CD14-positive monocyte (primary cell): ENCODE data around the gene DLGAP4. TPM values are rescaled to one million over a fixed set of nuclear protein-coding genes. Genes with fewer than 3 reads are reported as not detected.

Experiments used
- DNase-seq, 3 donors: peaks; one replicate each; pipeline ENCODE4 v3.0.0-alpha.2; 2011 to 2022
- H2AFZ ChIP-seq: 2 replicates; pipeline ENCODE4 v1.6.0; 2012; ENCODE audit warnings: mild to moderate bottlenecking, low read depth, low read length, inconsistent platforms; ENCODE audit not compliant: insufficient read depth, poor library complexity, severe bottlenecking
- H3K27ac ChIP-seq, 2 donors: 1 replicate in 1 of 2; 2 replicates in 1 of 2; pipeline ENCODE4 v1.5.1; 2012 to 2013; ENCODE audit warnings: low read length in 2 of 2, control low read depth in 1 of 2, inconsistent platforms in 1 of 2, low read depth in 1 of 2, mild to moderate bottlenecking in 1 of 2
- H3K27me3 ChIP-seq, 2 donors: one replicate each; pipeline versions ENCODE4 v1.6.0 to v1.6.1; 2011 to 2013; ENCODE audit warnings: low read length in 2 of 2; ENCODE audit not compliant: control insufficient read depth in 2 of 2, insufficient read depth in 2 of 2
- H3K36me3 ChIP-seq, 2 donors: replicated peaks in 1 of 2; 1 replicate in 1 of 2; 2 replicates in 1 of 2; pipeline versions ENCODE4 v1.5.1 to v1.6.1; 2012 to 2013; ENCODE audit warnings: low read length in 2 of 2, control low read depth in 1 of 2, inconsistent platforms in 1 of 2, mild to moderate bottlenecking in 1 of 2; ENCODE audit not compliant: insufficient read depth in 2 of 2, control insufficient read depth in 1 of 2
- H3K4me1 ChIP-seq, 2 donors: 1 replicate in 1 of 2; 2 replicates in 1 of 2; pipeline versions ENCODE4 v1.5.1 to v1.6.1; 2012 to 2013; ENCODE audit warnings: low read length in 2 of 2, control low read depth in 1 of 2, inconsistent platforms in 1 of 2, mild to moderate bottlenecking in 1 of 2, moderate library complexity in 1 of 2; ENCODE audit not compliant: insufficient read depth in 2 of 2, control insufficient read depth in 1 of 2
- H3K4me2 ChIP-seq: replicated peaks from 2 replicates; pipeline ENCODE3; 2012; ENCODE audit warnings: low read length, moderate library complexity, mild to moderate bottlenecking; ENCODE audit not compliant: poor library complexity, severe bottlenecking; ENCODE audit errors: extremely low read depth
- H3K4me3 ChIP-seq, 3 experiments: fragments of 200-600 bp in 1 of 3; sonication (generic) in 1 of 3; replicated peaks in 1 of 3; 1 replicate in 2 of 3; 2 replicates in 1 of 3; pipeline ENCODE4 v1.5.1; 2011 to 2013; ENCODE audit warnings: low read length in 3 of 3, mild to moderate bottlenecking in 3 of 3, control low read depth in 2 of 3, low read depth in 2 of 3, inconsistent platforms in 1 of 3, moderate library complexity in 1 of 3
- H3K79me2 ChIP-seq: 2 replicates; pipeline ENCODE4 v1.6.0; 2012; ENCODE audit warnings: mild to moderate bottlenecking, control low read depth, inconsistent platforms, low read length, moderate library complexity; ENCODE audit not compliant: insufficient read depth
- H3K9ac ChIP-seq: 2 replicates; pipeline ENCODE4 v1.6.0; 2017; ENCODE audit warnings: low read length, mild to moderate bottlenecking; ENCODE audit not compliant: insufficient read depth, poor library complexity, severe bottlenecking
- H3K9me3 ChIP-seq, 2 donors: replicated peaks in 1 of 2; 1 replicate in 1 of 2; 2 replicates in 1 of 2; pipeline versions ENCODE4 v1.5.1 to v1.6.1; 2012 to 2013; ENCODE audit warnings: low read length in 2 of 2, control low read depth in 1 of 2; ENCODE audit not compliant: control insufficient read depth in 1 of 2, insufficient read depth in 1 of 2
- H4K20me1 ChIP-seq: 2 replicates; pipeline ENCODE4 v1.6.0; 2012; ENCODE audit warnings: mild to moderate bottlenecking, low read length, control low read depth, moderate library complexity; ENCODE audit not compliant: insufficient read depth
- H3K27ac Mint-ChIP-seq, 7 donors: one replicate each; pipeline ENCODE4 v1.8.0; 2020; ENCODE audit warnings: mild to moderate bottlenecking in 7 of 7, mixed read lengths in 7 of 7, moderate library complexity in 6 of 7, inconsistent platforms in 2 of 7
- H3K27me3 Mint-ChIP-seq, 3 donors: one replicate each; pipeline ENCODE4 v1.8.0; 2021 to 2022; ENCODE audit warnings: low read depth in 3 of 3, mild to moderate bottlenecking in 3 of 3, mixed read lengths in 3 of 3, moderate library complexity in 3 of 3, inconsistent platforms in 1 of 3
- H3K36me3 Mint-ChIP-seq, 2 donors: one replicate each; pipeline ENCODE4 v1.8.0; 2020; ENCODE audit warnings: mixed read lengths in 2 of 2, inconsistent platforms in 1 of 2, mild to moderate bottlenecking in 1 of 2
- H3K4me1 Mint-ChIP-seq: one replicate; pipeline ENCODE4 v1.8.0; 2020; ENCODE audit warnings: mild to moderate bottlenecking, mixed read lengths
- H3K4me3 Mint-ChIP-seq, 2 donors: one replicate each; pipeline ENCODE4 v1.8.0; 2020; ENCODE audit warnings: mild to moderate bottlenecking in 2 of 2, mixed read lengths in 2 of 2, moderate library complexity in 1 of 2
- H3K9me3 Mint-ChIP-seq, 7 donors: one replicate each; pipeline ENCODE4 v1.8.0; 2020 to 2022; ENCODE audit warnings: mixed read lengths in 7 of 7, mild to moderate bottlenecking in 6 of 7, moderate library complexity in 6 of 7, inconsistent platforms in 2 of 7
- WGBS: methylation state at CpG from one replicate; pipeline ENCODE4 v1.1.5; 2013; ENCODE audit warnings: missing lambda C conversion rate; ENCODE audit not compliant: insufficient coverage; 5-methylcytosine and 5-hydroxymethylcytosine counted together
- intact Hi-C, 2 donors: fragments of 100-400 bp; cut with micrococcal nuclease; formaldehyde crosslinking; loops; one replicate each; pipeline versions ENCODE4 v1.15.0 to v1.15.1; 2023
- polyA plus RNA-seq, 3 donors: library from polyadenylated mRNA; depleted of rRNA in 1 of 3; unstranded in 2 of 3; stranded (reverse) in 1 of 3; fragments of 300-500 nt in 2 of 3; fragments of >200 nt in 1 of 3; fragmentation: Illumina TruSeq in 2 of 3; gene quantifications; 1 replicate in 2 of 3; 2 replicates in 1 of 3; pipeline ENCODE4 v1.2.3, GENCODE V29; 2012 to 2021
- TF ChIP-seq, protein P1 (sequence below): fragments of 200-600 bp; IDR thresholded peaks from one replicate; pipeline ENCODE4 v1.8.0; 2022; ENCODE audit warnings: antibody characterized with exemption, mild to moderate bottlenecking

The DLGAP4 gene
- polyA plus RNA-seq, 3 donors = 9.9 to 52.7 (median 17.6) TPM

DNA sequence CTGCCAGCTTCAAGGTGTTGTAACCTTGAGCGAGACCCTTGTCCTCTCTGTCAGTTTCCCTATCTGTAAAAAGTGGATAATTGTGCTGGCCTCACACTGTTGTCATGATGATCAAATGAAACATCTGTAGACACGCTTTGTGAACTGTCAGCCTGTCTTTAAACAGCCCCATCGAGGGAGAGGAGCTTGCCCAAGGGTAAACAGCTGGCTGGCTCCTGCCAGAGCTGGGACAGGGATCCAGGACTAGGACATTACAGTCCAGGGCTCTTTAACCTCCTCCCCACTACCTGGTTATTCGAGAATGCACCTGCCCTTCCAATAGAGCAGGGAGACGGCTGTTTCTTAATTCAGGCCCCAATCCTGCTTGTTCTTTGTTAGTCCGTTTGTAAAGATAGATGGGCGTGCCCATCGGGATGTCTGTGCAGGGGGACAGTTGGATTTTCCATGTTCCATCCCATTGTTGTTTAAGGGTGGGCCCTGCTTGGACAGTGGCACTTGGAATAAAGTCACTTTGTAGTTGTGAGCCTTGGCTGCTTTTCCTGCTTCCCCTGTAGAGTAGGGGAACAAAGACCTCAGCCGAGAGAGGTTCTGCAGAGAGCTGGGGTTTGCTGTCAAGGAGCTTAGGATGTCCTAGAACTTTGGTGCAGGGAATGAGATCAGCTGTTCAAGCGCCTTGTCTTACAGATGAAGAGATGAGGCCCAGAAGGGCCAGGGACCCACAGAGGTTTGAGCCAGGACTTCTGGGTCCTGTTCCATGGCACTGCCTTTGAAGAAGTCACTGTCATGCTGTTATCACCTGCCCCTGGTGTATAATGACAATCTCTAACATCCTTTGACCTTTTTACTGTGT is 157.3 kb downstream of the DLGAP4 start:
- Mint-ChIP-seq H3K27ac (peak overlapping the region in 5 of 7 donors; percentile 15 to 88 (median 27)), H3K4me1 (peaks cover 65% of the 10 kb centered on the region), H3K27me3 (peaks cover 3 to 9% (median 8%) of the 10 kb centered on the region in 3 donors), H3K36me3 (peaks cover 8 to 13% of the 10 kb centered on the region in 2 donors), H3K9me3 (peaks cover 0 to 3% (median 0%) of the 10 kb centered on the region in 7 donors), H3K4me3 (peak overlapping the region; percentile 90 to 97)
- WGBS = 80% methylated on average over 5 of the region's 10 CpGs
- TF ChIP-seq, protein P1, sequence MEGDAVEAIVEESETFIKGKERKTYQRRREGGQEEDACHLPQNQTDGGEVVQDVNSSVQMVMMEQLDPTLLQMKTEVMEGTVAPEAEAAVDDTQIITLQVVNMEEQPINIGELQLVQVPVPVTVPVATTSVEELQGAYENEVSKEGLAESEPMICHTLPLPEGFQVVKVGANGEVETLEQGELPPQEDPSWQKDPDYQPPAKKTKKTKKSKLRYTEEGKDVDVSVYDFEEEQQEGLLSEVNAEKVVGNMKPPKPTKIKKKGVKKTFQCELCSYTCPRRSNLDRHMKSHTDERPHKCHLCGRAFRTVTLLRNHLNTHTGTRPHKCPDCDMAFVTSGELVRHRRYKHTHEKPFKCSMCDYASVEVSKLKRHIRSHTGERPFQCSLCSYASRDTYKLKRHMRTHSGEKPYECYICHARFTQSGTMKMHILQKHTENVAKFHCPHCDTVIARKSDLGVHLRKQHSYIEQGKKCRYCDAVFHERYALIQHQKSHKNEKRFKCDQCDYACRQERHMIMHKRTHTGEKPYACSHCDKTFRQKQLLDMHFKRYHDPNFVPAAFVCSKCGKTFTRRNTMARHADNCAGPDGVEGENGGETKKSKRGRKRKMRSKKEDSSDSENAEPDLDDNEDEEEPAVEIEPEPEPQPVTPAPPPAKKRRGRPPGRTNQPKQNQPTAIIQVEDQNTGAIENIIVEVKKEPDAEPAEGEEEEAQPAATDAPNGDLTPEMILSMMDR = no peak
- peak overlapping the region; percentile 95 for H3K4me2 ChIP-seq
- H4K20me1 ChIP-seq = peaks cover 65% of the 10 kb centered on the region
- H3K27me3 ChIP-seq = no peaks in the 10 kb centered on the region
- H3K4me3 ChIP-seq = peak overlapping the region in 1 of 3 experiments; percentile 95
- peaks cover 40 to 71% of the 10 kb centered on the region in 2 donors for H3K4me1 ChIP-seq
- H3K9me3 ChIP-seq = no peaks in the 10 kb centered on the region
- peaks cover 53% of the 10 kb centered on the region for H3K79me2 ChIP-seq
- peaks cover 0 to 2% of the 10 kb centered on the region in 2 donors for H3K36me3 ChIP-seq
- DNase-seq = no peak
- H2AFZ ChIP-seq = no peak overlapping the region
- H3K27ac ChIP-seq = no peak overlapping the region
- intact Hi-C loops = loop anchor here (2.0 to 10.0 kb wide), 2 partner anchors 141 to 311 kb away; partner anchors contain the start of genes DSN1 (in 1 of the 2) and RAB5IF (in 1 of the 2)
- peak overlapping the region; percentile 72 for H3K9ac ChIP-seq
